C1 segment of cervical spinal cord (tissue), 14 donors: ENCODE measurements around the gene GTF3C4.

Experiments used
- DNase-seq, 14 donors: peaks; one replicate each; lab custom pipeline; 2025; lab: John Stamatoyannopoulos, UW

GTF3C4 gene

GRCh38 chr9:132732326-132733259, 62.3 kb downstream of the GTF3C4 start:
- peak in 1 of 14 donors; percentile 24 for DNase-seq

- no peak for DNase-seq
These were observed 63.1 kb downstream of the GTF3C4 start for GRCh38 chr9:132733260-132733815.

GRCh38 chr9:132739710-132740310, 69.5 kb downstream of the GTF3C4 start:
- no peak for DNase-seq

GRCh38 chr9:132740526-132741309, 70.5 kb downstream of the GTF3C4 start:
- DNase-seq: no peak

GRCh38 chr9:132742821-132743311, 72.6 kb downstream of the GTF3C4 start:
- DNase-seq: no peak

- DNase-seq: no peak
These were observed 73.7 kb downstream of the GTF3C4 start for GRCh38 chr9:132743931-132744479.
